ENCODE measurements around the gene KCTD16. TPM values are rescaled to one million over a fixed set of nuclear protein-coding genes. Genes with fewer than 3 reads are reported as not detected.

Gene KCTD16
- polyA plus RNA-seq, 1 of the 3 experiments (the other 2 are of a cell fraction): 0.03 TPM

GRCh38 chr5:144329681-144330080 is 159.0 kb downstream of the KCTD16 start:
- DNase-seq: no peak
- no peak for TF ChIP-seq FOSL2 (IDR thresholded peaks at IDR 0.05; ENCODE audit: borderline replicate concordance, low read depth)
- no peak for TF ChIP-seq TEAD4 (IDR thresholded peaks at IDR 0.05; ENCODE audit: borderline replicate concordance, insufficient read depth)
- TF ChIP-seq, protein P1, sequence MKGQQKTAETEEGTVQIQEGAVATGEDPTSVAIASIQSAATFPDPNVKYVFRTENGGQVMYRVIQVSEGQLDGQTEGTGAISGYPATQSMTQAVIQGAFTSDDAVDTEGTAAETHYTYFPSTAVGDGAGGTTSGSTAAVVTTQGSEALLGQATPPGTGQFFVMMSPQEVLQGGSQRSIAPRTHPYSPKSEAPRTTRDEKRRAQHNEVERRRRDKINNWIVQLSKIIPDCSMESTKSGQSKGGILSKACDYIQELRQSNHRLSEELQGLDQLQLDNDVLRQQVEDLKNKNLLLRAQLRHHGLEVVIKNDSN (IDR thresholded peaks at IDR 0.05; ENCODE audit: borderline replicate concordance, low read depth): no peak
- TF ChIP-seq JUND (IDR thresholded peaks at IDR 0.05): no peak
- CTCF ChIA-PET: interaction anchor here (1.0 kb wide), 1 partner anchor 10 kb away, joined by 3 read pairs; no protein-coding TSS in a partner anchor
- Histone ChIP-seq H4K20me1 (ENCODE audit: insufficient read depth) (no peaks in the 10 kb centered on the region), H3K4me3 (ENCODE audit: low read depth in 2 of 2, low read length in 1 of 2) (no peak overlapping the region), H2AFZ (ENCODE audit: low read depth) (no peak overlapping the region), H3K79me2 (ENCODE audit: insufficient read depth) (no peaks in the 10 kb centered on the region), H3K9me3 (no peaks in the 10 kb centered on the region), H3F3A (replicated peaks; ENCODE audit: insufficient read depth) (no peaks in the 10 kb centered on the region), H3K4me2 (no peak overlapping the region), H3K9me2 (no peaks in the 10 kb centered on the region), H3K27ac (ENCODE audit: low read depth in 2 of 2, low read length in 1 of 2) (no peak overlapping the region), H3K9ac (no peak overlapping the region), H3K27me3 (ENCODE audit: insufficient read depth) (no peaks in the 10 kb centered on the region), H3K36me3 (replicated peaks in 1 of 2; ENCODE audit: control insufficient read depth in 1 of 2, insufficient read depth in 2 of 2, low read length in 1 of 2) (no peaks in the 10 kb centered on the region), H3K4me1 (ENCODE audit: control insufficient read depth in 1 of 2, insufficient read depth in 2 of 2, low read depth in 1 of 2, low read length in 1 of 2) (peaks cover 0 to 2% of the 10 kb centered on the region in 2 experiments; a peak in 1 of 4 replicates)
- POLR2A ChIA-PET: no interaction called here

DNA sequence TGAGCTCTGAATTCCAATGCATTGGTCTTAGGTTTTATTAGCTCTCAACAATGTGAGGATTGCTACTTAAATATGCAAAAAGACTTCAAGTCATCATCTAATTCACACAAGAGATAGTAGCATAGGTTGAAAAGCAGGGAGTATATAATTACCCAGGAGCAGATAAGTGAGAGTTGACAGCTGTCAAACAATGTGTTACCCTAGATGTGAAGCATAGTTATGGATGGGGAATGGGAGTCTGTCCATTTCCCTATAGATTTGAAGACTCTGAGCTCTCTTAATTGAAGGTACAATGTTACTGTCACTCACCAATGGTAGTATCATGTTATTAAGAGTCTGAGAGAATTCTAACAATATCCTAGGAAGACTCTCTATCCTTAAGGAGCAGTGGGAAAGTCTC is 160.7 kb downstream of the KCTD16 start:
- Histone ChIP-seq H3K79me2 (ENCODE audit: insufficient read depth) (no peaks in the 10 kb centered on the region), H3K4me1 (ENCODE audit: control insufficient read depth in 1 of 2, insufficient read depth in 2 of 2, low read depth in 1 of 2, low read length in 1 of 2) (peaks cover 0 to 6% of the 10 kb centered on the region in 2 experiments; a peak in 1 of 4 replicates), H3K9me2 (no peaks in the 10 kb centered on the region), H3K27me3 (ENCODE audit: insufficient read depth) (no peaks in the 10 kb centered on the region), H3K9me3 (no peaks in the 10 kb centered on the region), H3K9ac (no peak overlapping the region), H3K4me2 (no peak overlapping the region), H4K20me1 (ENCODE audit: insufficient read depth) (no peaks in the 10 kb centered on the region), H2AFZ (ENCODE audit: low read depth) (no peak overlapping the region), H3K4me3 (ENCODE audit: low read depth in 2 of 2, low read length in 1 of 2) (no peak overlapping the region), H3K27ac (ENCODE audit: low read depth in 2 of 2, low read length in 1 of 2) (no peak overlapping the region), H3K36me3 (replicated peaks in 1 of 2; ENCODE audit: control insufficient read depth in 1 of 2, insufficient read depth in 2 of 2, low read length in 1 of 2) (no peaks in the 10 kb centered on the region), H3F3A (replicated peaks; ENCODE audit: insufficient read depth) (no peaks in the 10 kb centered on the region)
- TF ChIP-seq REST (IDR thresholded peaks at IDR 0.05; ENCODE audit: low read depth, low read length): no peak
- no peak for TF ChIP-seq RXRA (IDR thresholded peaks at IDR 0.05; ENCODE audit: borderline replicate concordance, low read depth)
- no peak for TF ChIP-seq EP300 (IDR thresholded peaks at IDR 0.05; ENCODE audit: borderline replicate concordance in 1 of 2, low read depth in 1 of 2, low read length in 1 of 2)
- no peak for TF ChIP-seq RAD21 (IDR thresholded peaks at IDR 0.05; ENCODE audit: low read length)
- CTCF ChIA-PET: interaction anchor here (0.9 to 1.3 kb wide), 2 partner anchors 59 to 124 kb away, joined by 3 read pairs; no protein-coding TSS in a partner anchor
- no peak for DNase-seq
- POLR2A ChIA-PET: no interaction called here

Measured in SK-N-SH (cell line).